GM06990 (cell line): ENCODE results near the gene MEIOB.

Experiments used
- DNase-seq: peaks from one replicate; pipeline ENCODE4 v3.0.0-alpha.2; 2011; ENCODE audit not compliant: insufficient read length; ENCODE audit errors: extremely low read depth
- H3K27me3 ChIP-seq: replicated peaks from 2 replicates; pipeline ENCODE4 v1.6.0; 2011; ENCODE audit warnings: low read length; ENCODE audit not compliant: control insufficient read depth, insufficient read depth
- H3K36me3 ChIP-seq: 2 replicates; pipeline ENCODE4 v1.5.1; 2011; ENCODE audit warnings: low read length; ENCODE audit not compliant: control insufficient read depth, insufficient read depth
- H3K4me3 ChIP-seq: replicated peaks from 2 replicates; pipeline ENCODE4 v1.5.1; 2011; ENCODE audit warnings: low read depth, mild to moderate bottlenecking, control low read depth, low read length
- CTCF ChIP-seq: IDR thresholded peaks from 2 replicates; pipeline ENCODE4 v1.5.1; 2011; ENCODE audit warnings: low read length, control low read depth, mild to moderate bottlenecking, inconsistent platforms; ENCODE audit not compliant: insufficient read depth, poor library complexity, severe bottlenecking

Gene MEIOB

GRCh38 chr16:1791256-1791942 lies 80.6 kb downstream of the MEIOB start:
- Histone ChIP-seq H3K4me3 (no peak overlapping the region), H3K27me3 (no peaks in the 10 kb centered on the region), H3K36me3 (peaks cover 13% of the 10 kb centered on the region)
- peak; percentile 21 for DNase-seq
- TF ChIP-seq CTCF = no peak

DNA sequence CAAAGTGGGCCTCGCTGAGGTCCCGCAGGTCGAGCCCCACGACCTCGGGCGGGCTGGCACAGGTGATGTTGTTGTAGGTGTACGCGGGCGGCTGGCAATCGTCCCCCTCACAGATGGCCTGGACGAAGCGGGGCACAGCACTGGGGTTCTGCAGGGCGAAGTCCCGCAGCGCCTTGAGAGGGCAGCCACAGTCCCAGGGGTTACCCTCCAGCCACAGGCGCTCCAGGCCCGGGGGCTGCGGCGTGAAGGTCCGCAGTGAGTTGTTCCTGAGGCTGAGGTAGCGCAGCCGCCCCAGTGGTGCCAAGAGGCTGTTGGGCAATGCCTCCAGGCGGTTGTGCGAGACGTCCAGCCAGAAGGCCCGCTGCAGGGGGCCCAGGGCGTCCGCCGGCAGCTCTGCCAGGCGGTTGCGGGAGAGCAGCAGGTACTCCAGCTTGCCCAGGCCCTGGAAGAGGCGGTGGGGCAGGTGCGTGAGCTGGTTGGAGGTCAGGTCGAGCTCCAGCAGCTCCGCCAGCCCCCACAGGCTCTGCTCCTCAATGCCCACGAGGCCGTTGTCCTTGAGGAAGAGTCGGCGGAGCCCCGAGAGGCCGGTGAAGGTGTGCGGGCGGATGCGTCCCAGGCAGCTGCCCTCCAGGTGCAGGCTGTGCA lies 81.2 kb downstream of the MEIOB start:
- peak; percentile 19 for DNase-seq
- Histone ChIP-seq H3K27me3 (no peaks in the 10 kb centered on the region), H3K4me3 (no peak overlapping the region), H3K36me3 (peaks cover 13% of the 10 kb centered on the region)
- TF ChIP-seq CTCF = no peak

DNA sequence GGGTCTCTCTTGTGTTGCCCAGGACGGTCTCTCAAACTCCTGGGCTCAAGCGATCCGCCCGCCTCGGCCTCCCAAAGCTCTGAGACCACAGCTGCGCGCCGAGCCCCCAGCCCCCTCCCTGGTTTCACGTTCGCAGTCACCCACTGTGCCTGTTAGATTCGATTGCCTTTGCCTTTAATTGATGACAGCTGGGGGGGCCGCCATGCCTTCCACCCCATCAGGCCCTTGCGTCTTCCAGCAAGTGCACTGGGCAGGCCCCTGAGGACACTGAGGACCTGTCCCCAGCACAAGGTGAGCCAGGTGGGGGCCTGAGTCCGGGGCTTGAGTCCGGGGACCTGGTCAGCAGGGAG lies 81.7 kb downstream of the MEIOB start:
- peaks cover 13% of the 10 kb centered on the region for H3K36me3 ChIP-seq
- no peak for TF ChIP-seq CTCF
- H3K27me3 ChIP-seq = no peaks in the 10 kb centered on the region
- DNase-seq = no peak
- no peak overlapping the region for H3K4me3 ChIP-seq

DNA sequence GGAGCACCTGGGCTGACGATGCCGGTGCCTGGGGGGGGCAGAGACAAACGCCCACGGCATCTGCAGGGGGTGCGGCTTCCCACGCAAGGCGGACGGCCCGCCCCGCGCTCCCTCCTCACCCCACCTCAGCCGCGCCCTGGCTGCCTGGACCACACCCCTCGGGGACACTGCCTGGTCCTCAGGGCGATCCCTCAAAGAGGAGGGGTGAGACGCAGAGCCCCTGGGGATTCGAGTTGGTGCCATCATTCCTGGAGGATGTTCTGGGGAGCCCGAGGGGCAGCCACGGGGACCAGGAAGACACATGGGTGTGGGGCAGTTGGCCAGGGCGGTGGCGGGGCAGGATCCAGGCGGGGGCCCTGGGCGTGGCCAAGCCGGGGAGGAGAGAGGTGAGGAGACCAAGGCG lies 82.3 kb downstream of the MEIOB start:
- no peak for TF ChIP-seq CTCF
- Histone ChIP-seq H3K4me3 (no peak overlapping the region), H3K27me3 (no peaks in the 10 kb centered on the region), H3K36me3 (peaks cover 13% of the 10 kb centered on the region)
- DNase-seq = peak; percentile 6

- DNase-seq = peak; percentile 4
These were observed 83.3 kb downstream of the MEIOB start for GRCh38 chr16:1788708-1789100.

More at GRCh38 chr16:1788708-1789100, 83.3 kb downstream of the MEIOB start:
- Histone ChIP-seq H3K36me3 (peaks cover 13% of the 10 kb centered on the region), H3K27me3 (no peaks in the 10 kb centered on the region), H3K4me3 (no peak overlapping the region)
- no peak for TF ChIP-seq CTCF
